Endothelial cell (in vitro differentiated cells): ENCODE measurements around the gene TAF13. TPM values are rescaled to one million over a fixed set of nuclear protein-coding genes. Genes with fewer than 3 reads are reported as not detected.

Experiments
- DNase-seq: peaks from one replicate; pipeline ENCODE4 v3.0.0; 2021; ENCODE audit warnings: low spot score
- H3K27ac Mint-ChIP-seq: one replicate; pipeline ENCODE4 v1.8.0; 2021; ENCODE audit warnings: mixed read lengths, inconsistent platforms; ENCODE audit not compliant: unreplicated experiment
- H3K27me3 Mint-ChIP-seq: one replicate; pipeline ENCODE4 v1.8.0; 2021; ENCODE audit warnings: mild to moderate bottlenecking, moderate library complexity, mixed read lengths, inconsistent platforms; ENCODE audit not compliant: unreplicated experiment
- H3K36me3 Mint-ChIP-seq: one replicate; pipeline ENCODE4 v1.8.0; 2021; ENCODE audit warnings: mild to moderate bottlenecking, low read depth, mixed read lengths, inconsistent platforms; ENCODE audit not compliant: unreplicated experiment
- H3K4me1 Mint-ChIP-seq: one replicate; pipeline ENCODE4 v1.8.0; 2021; ENCODE audit warnings: mild to moderate bottlenecking, mixed read lengths, inconsistent platforms; ENCODE audit not compliant: unreplicated experiment
- H3K4me3 Mint-ChIP-seq: one replicate; pipeline ENCODE4 v1.8.0; 2021; ENCODE audit warnings: mild to moderate bottlenecking, mixed read lengths, inconsistent platforms; ENCODE audit not compliant: unreplicated experiment
- H3K9me3 Mint-ChIP-seq: one replicate; pipeline ENCODE4 v1.8.0; 2021; ENCODE audit warnings: mixed read lengths, inconsistent platforms; ENCODE audit not compliant: unreplicated experiment
- total RNA-seq: library from RNA; stranded (reverse); fragmentation: NEBNext Ultra II Directional; extraction: Animal tissue kit (Norgen Biotek cat#: 25700); gene quantifications from one replicate; pipeline ENCODE4 v1.2.1, GENCODE V29; 2021; ENCODE audit not compliant: unreplicated experiment
- TF ChIP-seq, protein P1 (sequence below): fragments of 200-600 bp; sonication (generic); IDR thresholded peaks from one replicate; pipeline ENCODE4 v1.5.0; 2021; ENCODE audit warnings: antibody characterized with exemption; ENCODE audit not compliant: unreplicated experiment

TAF13 gene
- total RNA-seq, 1 donor from 2014 or later: 33.7 TPM

DNA sequence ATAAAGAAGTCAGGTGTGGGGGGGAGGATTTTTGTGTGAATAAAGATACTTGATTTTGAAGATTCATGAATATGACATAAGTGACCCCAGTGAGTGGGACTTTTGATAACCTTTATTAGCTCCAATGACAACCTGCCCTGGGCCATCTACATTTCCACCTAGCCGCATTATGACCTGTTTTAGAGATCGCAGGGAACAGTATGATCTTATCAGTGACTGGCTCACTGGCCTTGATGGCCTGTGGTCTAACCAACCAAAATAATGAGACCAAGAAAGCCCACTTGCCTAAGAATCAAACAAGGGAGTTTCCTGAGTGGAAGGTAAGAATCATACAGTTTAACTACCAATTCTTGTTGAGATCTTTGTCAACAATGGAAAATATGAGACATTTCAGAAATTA is 39.9 kb upstream of the TAF13 start:
- Mint-ChIP-seq H3K4me3 (no peak overlapping the region), H3K27me3 (peaks cover 14% of the 10 kb centered on the region)
- DNase-seq: no peak

DNA sequence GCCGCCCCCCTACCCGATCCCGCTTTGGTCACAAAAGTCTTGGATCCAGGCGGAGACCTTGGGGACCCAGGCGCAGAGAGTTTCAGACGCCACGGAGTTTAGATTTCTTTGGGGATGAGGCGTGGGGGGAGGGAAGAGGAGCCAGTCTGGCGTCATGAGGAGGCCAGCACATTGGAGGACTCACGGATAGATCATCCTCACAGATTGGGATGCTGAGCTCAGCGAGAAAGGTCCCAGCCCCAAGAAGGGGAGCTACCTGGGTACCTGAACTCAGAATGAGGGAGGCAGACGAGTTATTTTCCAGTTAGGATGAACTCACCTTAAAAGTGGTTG is 38.5 kb upstream of the TAF13 start:
- no peak for DNase-seq
- no peaks in the 10 kb centered on the region for H3K36me3 Mint-ChIP-seq
- H3K27ac Mint-ChIP-seq: no peak overlapping the region
- no peak overlapping the region for H3K4me3 Mint-ChIP-seq
- H3K27me3 Mint-ChIP-seq: peaks cover 16% of the 10 kb centered on the region
- peaks cover 10% of the 10 kb centered on the region for H3K4me1 Mint-ChIP-seq
- TF ChIP-seq, protein P1, sequence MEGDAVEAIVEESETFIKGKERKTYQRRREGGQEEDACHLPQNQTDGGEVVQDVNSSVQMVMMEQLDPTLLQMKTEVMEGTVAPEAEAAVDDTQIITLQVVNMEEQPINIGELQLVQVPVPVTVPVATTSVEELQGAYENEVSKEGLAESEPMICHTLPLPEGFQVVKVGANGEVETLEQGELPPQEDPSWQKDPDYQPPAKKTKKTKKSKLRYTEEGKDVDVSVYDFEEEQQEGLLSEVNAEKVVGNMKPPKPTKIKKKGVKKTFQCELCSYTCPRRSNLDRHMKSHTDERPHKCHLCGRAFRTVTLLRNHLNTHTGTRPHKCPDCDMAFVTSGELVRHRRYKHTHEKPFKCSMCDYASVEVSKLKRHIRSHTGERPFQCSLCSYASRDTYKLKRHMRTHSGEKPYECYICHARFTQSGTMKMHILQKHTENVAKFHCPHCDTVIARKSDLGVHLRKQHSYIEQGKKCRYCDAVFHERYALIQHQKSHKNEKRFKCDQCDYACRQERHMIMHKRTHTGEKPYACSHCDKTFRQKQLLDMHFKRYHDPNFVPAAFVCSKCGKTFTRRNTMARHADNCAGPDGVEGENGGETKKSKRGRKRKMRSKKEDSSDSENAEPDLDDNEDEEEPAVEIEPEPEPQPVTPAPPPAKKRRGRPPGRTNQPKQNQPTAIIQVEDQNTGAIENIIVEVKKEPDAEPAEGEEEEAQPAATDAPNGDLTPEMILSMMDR: no peak
- H3K9me3 Mint-ChIP-seq: no peaks in the 10 kb centered on the region

More for the DNA sequence above, 39.9 kb upstream of the TAF13 start:
- Mint-ChIP-seq H3K27ac (no peak overlapping the region), H3K36me3 (no peaks in the 10 kb centered on the region), H3K4me1 (peaks cover 10% of the 10 kb centered on the region), H3K9me3 (no peaks in the 10 kb centered on the region)
- TF ChIP-seq, protein P1: no peak

DNA sequence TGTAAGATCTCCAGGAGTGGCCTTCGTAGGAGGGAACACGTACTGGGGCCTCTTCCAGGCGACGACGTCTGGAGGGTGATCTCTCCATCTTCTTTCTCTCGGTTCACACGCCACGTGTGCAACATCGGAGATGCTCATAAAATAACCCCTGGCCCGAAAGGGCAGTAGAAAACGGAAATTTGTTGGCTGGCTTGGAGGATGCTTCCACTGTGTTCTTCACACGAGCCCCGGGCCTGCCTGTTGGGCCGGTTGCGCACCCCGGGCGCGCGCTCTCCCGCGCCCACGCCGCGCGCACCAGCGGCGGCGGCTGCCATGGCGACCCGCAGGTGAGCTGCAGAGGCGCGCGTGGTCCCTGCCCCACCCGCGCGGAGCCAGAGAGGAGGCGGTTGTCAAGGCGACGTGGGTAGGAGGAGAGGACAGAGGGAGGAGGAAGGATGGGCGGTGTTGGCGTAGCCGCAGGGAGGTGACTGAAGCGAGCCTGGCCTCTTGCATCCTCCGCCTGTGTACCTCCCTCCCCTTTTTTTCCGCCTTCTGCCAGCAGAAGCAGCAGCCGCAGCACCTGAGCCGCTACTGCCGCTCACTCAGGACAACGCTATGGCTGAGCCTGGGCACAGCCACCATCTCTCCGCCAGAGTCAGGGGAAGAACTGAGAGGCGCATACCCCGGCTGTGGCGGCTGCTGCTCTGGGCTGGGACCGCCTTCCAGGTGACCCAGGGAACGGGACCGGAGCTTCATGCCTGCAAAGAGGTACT is 38.0 kb upstream of the TAF13 start, which contains the start of gene ELAPOR1:
Gene ELAPOR1 (plus strand): TSS at position 526 of the 752 bp plus-strand sequence. CDS start 69 bp downstream, at position 595.
- Mint-ChIP-seq H3K4me3 (peak within 1 kb of the TSS; percentile 43), H3K27ac (peak within 1 kb of the TSS; percentile 26), H3K4me1 (peaks cover 10% of the 10 kb centered on the region), H3K9me3 (no peaks in the 10 kb centered on the region), H3K36me3 (no peaks in the 10 kb centered on the region), H3K27me3 (peaks cover 16% of the 10 kb centered on the region)
- no peak for DNase-seq
- TF ChIP-seq, protein P1: no peak

DNA sequence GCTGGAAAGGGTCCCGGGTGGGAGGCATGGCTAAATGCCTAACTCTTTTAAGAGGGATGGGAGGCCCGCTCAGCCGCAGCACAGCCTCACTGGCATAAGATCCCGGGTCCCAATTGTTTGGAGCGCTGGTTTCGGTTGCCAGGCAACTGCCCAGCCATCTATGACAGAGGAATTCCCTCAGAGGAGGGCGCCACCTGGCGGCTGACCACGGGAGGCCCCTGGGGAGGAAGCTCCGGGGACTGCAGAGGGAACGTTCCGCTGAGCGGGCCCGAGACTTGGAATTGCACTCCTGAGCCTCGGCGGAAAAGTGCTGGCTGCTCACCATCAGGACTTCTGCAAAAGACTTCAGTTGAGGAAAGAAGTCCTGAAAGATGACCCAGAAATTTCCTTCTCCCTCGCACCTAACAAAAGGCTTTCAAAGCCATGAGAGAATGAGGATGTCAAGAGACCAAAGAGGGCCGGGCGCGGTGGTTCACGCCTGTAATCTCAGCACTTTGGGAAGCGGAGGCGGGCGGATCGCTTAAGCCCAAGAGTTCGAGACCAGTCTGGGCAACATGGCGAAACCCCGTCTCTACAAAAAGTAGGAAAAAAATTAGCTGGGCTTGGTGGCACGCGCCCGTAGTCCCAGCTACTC is 37.0 kb upstream of the TAF13 start:
- H3K4me3 Mint-ChIP-seq: peak overlapping the region; percentile 43
- H3K27ac Mint-ChIP-seq: peak overlapping the region; percentile 26
- H3K4me1 Mint-ChIP-seq: peaks cover 10% of the 10 kb centered on the region
- TF ChIP-seq, protein P1: peak; percentile 95
- no peaks in the 10 kb centered on the region for H3K36me3 Mint-ChIP-seq
- H3K27me3 Mint-ChIP-seq: peaks cover 16% of the 10 kb centered on the region
- peak; percentile 100 for DNase-seq
- H3K9me3 Mint-ChIP-seq: no peaks in the 10 kb centered on the region
